Measurements from ENCODE around the gene PLK5.
"Not testable (repeated sequence)": the region's sequence is repeated elsewhere in the genome, so short reads cannot be mapped to it uniquely, and the experiment has no call there.

PLK5 gene

GRCh38 chr19:1525343-1525742, 1.5 kb downstream of the PLK5 start:
- DNase-seq (ENCODE audit: low spot score), result no peak

DNA sequence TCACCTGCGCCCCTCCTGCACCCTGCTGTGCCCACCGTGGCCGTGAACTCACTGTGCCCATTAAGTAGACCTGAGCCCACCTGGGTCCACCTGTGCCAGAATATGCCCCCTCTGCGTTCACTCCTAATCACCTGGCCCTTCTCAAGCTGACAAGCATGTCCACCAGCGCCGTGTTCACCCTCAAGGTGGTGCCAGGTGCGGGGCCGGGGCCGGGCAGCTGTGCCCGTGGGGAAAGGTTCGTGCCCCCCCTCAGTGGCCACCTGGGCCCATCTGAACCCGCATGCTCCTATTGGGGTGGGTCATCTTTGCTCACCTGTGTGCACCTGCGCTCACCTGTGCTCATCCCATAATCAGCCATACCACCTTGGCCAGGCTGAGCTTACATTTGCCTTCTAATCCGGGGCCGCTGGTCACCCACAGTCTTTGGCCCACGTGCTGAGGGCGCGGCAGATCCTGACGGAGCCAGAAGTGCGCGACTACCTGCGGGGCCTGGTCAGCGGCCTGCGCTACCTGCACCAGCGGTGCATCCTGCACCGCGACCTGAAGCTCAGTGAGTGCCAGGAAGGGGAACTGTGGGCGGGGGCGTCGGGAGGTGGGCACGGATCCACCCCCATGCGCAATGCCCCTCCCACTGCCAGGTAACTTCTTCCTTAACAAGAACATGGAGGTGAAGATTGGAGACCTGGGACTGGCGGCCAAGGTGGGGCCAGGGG, 2.3 kb downstream of the PLK5 start:
- no peak for DNase-seq (ENCODE audit: low spot score)

DNA sequence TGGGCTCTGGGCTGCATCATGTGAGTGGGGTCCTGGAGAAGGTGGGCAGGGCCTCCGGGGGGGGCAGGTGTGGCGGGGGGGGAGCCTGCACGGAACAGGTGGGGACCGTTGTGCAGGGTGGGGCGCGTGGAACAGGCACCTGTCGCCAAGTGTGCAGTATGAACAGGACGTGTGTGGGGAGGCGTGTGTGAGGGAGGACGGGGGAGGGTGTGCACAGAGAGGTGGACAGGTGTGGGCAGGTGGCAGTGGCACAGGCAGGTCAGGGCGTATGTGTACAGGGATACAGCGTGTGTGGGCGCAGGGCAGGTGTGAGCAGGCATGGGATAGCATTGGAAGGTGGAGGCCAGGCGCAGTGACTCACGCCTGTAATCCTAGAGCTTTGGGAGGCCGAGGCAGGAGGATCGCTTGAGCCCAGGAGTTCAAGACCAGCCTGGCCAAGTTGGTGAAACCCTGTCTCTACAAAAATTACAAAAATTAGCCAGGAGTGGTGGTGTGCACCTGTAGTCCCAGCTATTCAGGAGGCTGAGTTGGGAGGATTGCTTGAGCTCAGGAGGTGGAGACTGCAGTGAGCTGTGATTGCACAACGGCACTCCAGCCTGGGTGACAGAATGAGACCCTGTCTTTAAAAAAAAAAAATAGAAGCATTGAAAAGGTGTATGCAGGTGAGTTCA, 3.2 kb downstream of the PLK5 start:
- DNase-seq (ENCODE audit: low spot score), result no peak

GRCh38 chr19:1527650-1528309, 3.9 kb downstream of the PLK5 start:
- DNase-seq (ENCODE audit: low spot score), result no peak

DNA sequence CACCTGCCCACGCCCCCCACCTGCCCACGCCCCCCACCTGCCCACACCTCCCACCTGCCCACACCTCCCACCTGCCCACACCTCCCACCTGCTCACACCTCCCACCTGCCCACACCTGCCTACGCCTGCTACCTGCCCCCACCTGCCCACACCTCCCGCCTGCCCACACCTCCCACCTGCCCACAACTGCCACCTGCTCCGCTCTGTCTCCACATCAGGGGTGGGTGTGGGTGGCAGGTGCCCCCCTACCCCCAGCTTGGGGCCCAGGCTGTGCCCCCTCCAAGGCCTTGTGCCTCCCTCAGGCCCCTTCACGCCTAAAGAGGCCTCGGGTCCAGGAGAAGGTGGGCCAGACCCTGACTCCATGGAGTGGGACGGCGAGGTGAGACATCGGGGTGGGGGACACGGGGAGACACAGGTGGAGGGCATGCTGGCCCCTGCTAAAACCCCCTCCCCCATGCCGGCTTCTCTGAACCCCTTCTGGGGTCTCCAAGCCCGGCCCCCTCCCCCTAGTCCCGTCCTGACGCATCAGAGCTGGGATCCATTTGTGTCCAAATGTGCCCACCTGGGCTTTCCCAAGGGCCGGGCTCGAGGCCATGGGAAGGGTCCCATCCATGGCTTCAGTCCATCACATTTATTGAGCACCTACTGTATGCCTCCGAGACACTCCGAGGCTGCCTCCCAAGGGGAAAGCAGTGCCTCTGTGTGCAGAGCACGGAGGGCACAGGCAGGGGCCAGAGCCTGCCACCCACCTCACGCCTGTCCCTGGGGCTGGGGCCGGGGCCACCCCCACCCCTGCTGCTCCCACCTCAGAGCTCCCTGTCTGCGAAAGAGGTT, 4.9 kb downstream of the PLK5 start:
- DNase-seq (ENCODE audit: low spot score), result no peak

GRCh38 chr19:1529430-1529816, 5.5 kb downstream of the PLK5 start:
- DNase-seq (ENCODE audit: low spot score), result no peak

- DNase-seq (ENCODE audit: low spot score), result not testable (repeated sequence)
Observed at GRCh38 chr19:1530856-1531255, 7.0 kb downstream of the PLK5 start.

DNA sequence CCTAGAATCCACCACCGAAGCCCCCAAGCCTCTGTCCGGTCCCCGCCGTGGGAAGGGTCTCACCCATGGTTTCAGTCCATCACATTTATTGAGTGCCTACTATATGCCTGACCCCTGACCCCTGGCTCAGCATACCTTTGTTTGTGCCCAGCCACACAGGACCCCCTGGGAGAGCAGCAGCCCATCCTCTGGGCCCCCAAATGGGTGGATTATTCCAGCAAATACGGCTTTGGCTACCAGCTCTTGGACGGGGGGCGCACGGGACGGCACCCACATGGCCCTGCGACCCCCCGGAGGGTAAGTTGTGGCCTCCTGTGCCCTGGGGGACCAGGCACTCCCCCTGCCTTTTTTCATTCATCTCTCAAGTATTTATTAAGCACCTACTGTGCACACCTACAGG, 7.7 kb downstream of the PLK5 start:
- DNase-seq (ENCODE audit: low spot score), result no peak

DNA sequence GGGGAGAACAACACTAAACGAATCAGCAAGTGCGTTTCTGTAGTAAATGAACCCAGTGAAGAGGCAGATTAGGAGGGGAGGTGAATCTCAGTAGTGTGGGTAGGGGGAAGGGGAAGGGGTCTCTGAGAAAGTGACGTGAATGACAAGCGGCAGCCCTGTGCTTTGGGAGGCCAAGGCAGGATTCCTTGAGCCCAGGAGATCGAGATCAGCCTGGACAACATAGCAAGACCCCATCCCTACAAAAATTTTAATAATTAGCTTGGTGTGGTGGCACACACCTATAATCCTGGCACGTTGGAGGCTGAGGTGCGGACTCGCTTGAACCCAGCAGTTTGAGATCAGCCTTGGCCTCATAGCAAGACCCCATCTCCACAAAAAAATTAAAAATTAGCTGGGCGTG, 8.1 kb downstream of the PLK5 start:
- DNase-seq (ENCODE audit: low spot score), result no peak

- DNase-seq (ENCODE audit: low spot score), result no peak
Observed at GRCh38 chr19:1533510-1534150, 9.8 kb downstream of the PLK5 start.

GRCh38 chr19:1534972-1535371, 11.1 kb downstream of the PLK5 start:
- no peak for DNase-seq (ENCODE audit: low spot score)

- DNase-seq (ENCODE audit: low spot score), result not testable (repeated sequence)
Observed at GRCh38 chr19:1535699-1536098, 11.8 kb downstream of the PLK5 start.

- DNase-seq (ENCODE audit: low spot score), result no peak
Observed at GRCh38 chr19:1538978-1539377, 15.1 kb downstream of the PLK5 start.

- DNase-seq (ENCODE audit: low spot score), result not testable (repeated sequence)
Observed at GRCh38 chr19:1539749-1540148, 15.9 kb downstream of the PLK5 start.

DNA sequence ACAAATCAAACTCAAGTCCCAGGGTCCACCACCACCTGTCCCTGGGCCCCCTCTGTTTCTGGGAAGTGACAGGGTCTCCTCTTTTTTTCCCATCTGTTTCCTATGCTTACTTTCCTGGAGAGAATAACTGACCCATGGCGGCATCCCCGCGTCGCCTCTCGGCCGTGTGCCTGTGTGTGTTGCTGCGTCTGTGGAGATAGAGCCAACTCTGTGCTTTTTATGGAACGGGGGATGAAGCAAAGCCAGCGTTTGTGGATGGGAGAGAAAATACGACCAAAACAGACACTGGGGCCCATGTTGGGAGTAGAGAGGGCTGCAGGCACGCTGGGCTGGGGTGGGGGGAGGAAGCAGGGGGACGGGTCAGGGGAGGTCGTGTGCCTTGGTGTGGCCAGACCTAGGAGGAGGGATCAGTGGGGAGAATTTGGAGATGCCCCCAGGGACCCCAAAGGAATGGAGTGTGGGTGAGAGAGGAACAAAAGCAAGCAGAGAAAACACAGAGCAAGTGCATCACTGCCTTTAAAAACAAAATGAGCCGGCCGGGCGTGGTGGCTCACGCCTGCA, 16.6 kb downstream of the PLK5 start:
- no peak for DNase-seq (ENCODE audit: low spot score)

DNA sequence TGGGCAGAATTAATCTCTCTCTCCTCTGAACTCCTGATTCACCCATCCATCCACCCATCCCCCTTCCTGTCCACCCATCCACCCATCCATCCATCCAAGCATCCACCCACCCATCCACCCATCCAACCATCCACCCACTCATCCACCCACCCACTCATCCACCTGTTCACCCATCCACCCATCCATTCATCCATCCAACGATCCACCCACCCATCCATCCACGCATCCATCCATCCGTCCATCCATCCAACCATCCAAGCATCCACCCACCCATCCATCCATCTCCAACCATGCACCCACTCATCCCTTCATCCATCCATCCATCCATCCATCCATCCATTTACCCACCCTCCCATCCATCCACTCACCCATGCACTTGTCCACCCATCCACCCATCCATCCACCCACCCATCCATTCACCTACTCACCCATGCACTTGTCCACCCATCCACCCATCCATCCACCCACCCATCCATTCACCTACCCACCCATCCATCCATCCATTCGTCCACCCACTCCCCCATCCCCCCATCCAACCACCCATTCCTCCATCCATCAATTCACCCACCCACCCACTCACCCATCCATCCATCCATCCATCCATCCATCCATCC, 25.6 kb downstream of the PLK5 start:
- no peak for DNase-seq (ENCODE audit: low spot score)

DNA sequence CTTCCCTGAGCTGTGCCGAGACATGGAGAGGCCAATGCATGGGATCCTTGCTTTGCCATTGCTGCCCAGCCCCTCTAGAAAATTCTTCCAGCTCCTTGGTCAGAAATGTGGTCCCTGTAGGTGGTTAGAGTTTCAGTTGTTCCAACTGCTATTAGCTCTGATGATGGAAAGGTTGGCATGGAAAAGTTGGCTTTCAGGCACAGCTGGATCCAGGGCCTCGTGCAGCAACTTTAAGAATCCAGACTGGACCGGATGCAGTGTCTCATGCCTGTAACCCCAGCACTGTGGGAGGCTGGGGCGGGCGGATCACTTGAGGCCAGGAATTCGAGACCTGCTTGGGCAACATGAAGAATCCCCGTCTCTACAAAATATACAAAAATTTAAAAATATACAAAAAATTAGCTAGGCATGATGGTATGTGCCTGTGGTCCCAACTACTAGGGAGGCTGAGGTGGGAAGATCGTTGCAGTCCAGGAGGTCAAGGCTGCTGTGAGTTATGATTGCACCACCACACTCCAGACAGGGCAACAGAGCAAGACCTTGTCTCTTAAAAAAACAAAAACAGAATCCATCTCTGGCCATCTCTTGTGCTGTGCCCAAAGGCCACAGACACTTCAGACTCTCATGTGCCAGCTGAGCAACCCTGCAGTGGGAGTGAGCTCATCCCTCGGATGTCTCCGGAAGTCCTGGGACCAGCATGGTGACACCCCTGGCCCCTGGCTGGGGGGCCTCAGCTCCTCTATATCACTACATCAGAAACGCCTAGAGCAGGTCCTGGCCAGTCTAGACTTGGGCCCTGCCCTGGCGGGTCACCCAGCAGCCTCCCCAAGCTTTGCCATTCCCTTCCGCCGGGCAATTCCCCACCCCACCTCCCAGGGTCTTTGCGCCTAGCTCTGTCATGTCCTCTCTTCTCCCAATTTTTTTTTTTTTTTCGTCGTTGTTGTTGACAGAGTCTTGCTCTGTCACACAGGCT, 27.5 kb downstream of the PLK5 start:
- no peak for DNase-seq (ENCODE audit: low spot score)

DNA sequence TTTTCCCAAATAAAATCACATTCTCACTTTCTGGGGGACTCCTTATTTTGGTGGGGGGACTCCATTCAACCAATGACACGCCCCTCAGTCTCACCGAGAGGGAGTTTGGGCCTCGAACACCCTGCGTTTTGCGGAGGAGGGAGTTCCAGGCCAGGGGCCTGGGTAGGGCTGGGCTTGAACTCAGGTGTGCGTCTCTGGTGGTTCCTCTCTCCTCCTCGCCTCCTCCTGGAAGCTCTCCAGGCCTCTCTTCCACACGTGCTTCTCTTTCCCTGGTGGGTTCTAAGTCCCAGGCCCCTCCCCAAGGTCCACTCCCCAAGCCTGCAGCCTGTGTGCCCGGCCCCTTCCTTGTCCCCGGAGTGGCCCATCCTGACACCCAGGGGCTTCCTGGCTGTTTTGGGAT, 29.5 kb downstream of the PLK5 start:
- no peak for DNase-seq (ENCODE audit: low spot score)

- DNase-seq (ENCODE audit: low spot score), result no peak
Observed at GRCh38 chr19:1554968-1555367, 31.1 kb downstream of the PLK5 start.

Data from CD4-positive, alpha-beta T cell treated with Interleukin-6 at 100 ng/mL for 8 hours (primary cell).